Measurements from ENCODE around the gene USH1C.

The USH1C gene

DNA sequence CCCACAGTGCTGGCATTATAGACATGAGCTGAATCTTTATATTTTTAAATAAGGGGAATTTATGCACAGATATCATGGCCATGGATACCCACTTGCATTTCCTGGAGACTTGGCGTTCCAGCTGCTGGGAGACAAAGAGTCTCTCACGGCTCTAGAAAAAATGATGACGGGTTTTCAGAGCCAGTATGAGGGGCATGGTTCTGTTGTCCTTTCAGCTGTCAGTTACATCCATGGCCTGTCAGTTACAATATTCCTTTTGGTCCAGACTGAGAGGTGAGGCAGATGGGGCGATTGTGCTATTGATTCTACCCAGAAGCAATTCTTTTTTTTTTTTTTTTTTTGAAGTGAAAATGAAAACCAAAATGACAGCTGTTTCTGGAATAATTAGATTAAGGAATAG is 29.7 kb downstream of the USH1C start (continued):
- TF ChIP-seq, protein P1, sequence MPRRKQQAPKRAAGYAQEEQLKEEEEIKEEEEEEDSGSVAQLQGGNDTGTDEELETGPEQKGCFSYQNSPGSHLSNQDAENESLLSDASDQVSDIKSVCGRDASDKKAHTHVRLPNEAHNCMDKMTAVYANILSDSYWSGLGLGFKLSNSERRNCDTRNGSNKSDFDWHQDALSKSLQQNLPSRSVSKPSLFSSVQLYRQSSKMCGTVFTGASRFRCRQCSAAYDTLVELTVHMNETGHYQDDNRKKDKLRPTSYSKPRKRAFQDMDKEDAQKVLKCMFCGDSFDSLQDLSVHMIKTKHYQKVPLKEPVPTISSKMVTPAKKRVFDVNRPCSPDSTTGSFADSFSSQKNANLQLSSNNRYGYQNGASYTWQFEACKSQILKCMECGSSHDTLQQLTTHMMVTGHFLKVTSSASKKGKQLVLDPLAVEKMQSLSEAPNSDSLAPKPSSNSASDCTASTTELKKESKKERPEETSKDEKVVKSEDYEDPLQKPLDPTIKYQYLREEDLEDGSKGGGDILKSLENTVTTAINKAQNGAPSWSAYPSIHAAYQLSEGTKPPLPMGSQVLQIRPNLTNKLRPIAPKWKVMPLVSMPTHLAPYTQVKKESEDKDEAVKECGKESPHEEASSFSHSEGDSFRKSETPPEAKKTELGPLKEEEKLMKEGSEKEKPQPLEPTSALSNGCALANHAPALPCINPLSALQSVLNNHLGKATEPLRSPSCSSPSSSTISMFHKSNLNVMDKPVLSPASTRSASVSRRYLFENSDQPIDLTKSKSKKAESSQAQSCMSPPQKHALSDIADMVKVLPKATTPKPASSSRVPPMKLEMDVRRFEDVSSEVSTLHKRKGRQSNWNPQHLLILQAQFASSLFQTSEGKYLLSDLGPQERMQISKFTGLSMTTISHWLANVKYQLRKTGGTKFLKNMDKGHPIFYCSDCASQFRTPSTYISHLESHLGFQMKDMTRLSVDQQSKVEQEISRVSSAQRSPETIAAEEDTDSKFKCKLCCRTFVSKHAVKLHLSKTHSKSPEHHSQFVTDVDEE (CRISPR knock-in tag; IDR thresholded peaks at IDR 0.05) = no peak
- TF ChIP-seq BACH2 (CRISPR knock-in tag; IDR thresholded peaks at IDR 0.05; ENCODE audit: borderline replicate concordance) (no peak), ZFP3 (CRISPR knock-in tag; IDR thresholded peaks at IDR 0.05) (no peak)
- TF ChIP-seq, protein P2, sequence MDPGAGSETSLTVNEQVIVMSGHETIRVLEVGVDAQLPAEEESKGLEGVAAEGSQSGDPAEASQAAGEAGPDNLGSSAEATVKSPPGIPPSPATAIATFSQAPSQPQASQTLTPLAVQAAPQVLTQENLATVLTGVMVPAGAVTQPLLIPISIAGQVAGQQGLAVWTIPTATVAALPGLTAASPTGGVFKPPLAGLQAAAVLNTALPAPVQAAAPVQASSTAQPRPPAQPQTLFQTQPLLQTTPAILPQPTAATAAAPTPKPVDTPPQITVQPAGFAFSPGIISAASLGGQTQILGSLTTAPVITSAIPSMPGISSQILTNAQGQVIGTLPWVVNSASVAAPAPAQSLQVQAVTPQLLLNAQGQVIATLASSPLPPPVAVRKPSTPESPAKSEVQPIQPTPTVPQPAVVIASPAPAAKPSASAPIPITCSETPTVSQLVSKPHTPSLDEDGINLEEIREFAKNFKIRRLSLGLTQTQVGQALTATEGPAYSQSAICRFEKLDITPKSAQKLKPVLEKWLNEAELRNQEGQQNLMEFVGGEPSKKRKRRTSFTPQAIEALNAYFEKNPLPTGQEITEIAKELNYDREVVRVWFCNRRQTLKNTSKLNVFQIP (CRISPR knock-in tag; IDR thresholded peaks at IDR 0.05; ENCODE audit: borderline replicate concordance, low read depth) = no peak

GRCh38 chr11:17513853-17514252 is 30.4 kb downstream of the USH1C start:
- no peak; the same call in 2 of the 3 replicates for ATAC-seq
- TF ChIP-seq, protein P2 (CRISPR knock-in tag; IDR thresholded peaks at IDR 0.05; ENCODE audit: borderline replicate concordance, low read depth) = no peak
- no peak for TF ChIP-seq CSDC2 (CRISPR knock-in tag; IDR thresholded peaks at IDR 0.05)

- no peak for ATAC-seq
- TF ChIP-seq ZNF70 (CRISPR knock-in tag; IDR thresholded peaks at IDR 0.05) (no peak), TCF4 (CRISPR knock-in tag; IDR thresholded peaks at IDR 0.05; ENCODE audit: borderline replicate concordance) (no peak), ARNTL (CRISPR knock-in tag; IDR thresholded peaks at IDR 0.05; ENCODE audit: borderline replicate concordance, low read depth) (no peak), ISL1 (CRISPR knock-in tag; IDR thresholded peaks at IDR 0.05) (no peak), ESRRG (CRISPR knock-in tag; IDR thresholded peaks at IDR 0.05) (no peak)
Observed at GRCh38 chr11:17512101-17512500, 32.1 kb downstream of the USH1C start.

GRCh38 chr11:17511571-17511970 is 32.6 kb downstream of the USH1C start:
- no peak for ATAC-seq
- TF ChIP-seq ZFP3 (CRISPR knock-in tag; IDR thresholded peaks at IDR 0.05) = no peak
- TF ChIP-seq, protein P3, sequence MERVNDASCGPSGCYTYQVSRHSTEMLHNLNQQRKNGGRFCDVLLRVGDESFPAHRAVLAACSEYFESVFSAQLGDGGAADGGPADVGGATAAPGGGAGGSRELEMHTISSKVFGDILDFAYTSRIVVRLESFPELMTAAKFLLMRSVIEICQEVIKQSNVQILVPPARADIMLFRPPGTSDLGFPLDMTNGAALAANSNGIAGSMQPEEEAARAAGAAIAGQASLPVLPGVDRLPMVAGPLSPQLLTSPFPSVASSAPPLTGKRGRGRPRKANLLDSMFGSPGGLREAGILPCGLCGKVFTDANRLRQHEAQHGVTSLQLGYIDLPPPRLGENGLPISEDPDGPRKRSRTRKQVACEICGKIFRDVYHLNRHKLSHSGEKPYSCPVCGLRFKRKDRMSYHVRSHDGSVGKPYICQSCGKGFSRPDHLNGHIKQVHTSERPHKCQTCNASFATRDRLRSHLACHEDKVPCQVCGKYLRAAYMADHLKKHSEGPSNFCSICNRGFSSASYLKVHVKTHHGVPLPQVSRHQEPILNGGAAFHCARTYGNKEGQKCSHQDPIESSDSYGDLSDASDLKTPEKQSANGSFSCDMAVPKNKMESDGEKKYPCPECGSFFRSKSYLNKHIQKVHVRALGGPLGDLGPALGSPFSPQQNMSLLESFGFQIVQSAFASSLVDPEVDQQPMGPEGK (CRISPR knock-in tag; IDR thresholded peaks at IDR 0.05; ENCODE audit: borderline replicate concordance) = no peak
- no peak for TF ChIP-seq CREB5 (CRISPR knock-in tag; IDR thresholded peaks at IDR 0.05; ENCODE audit: low read depth)
- TF ChIP-seq, protein P2 (CRISPR knock-in tag; IDR thresholded peaks at IDR 0.05; ENCODE audit: borderline replicate concordance, low read depth) = no peak
- TF ChIP-seq GLIS3 (CRISPR knock-in tag; IDR thresholded peaks at IDR 0.05) = no peak
- TF ChIP-seq SNAI2 (CRISPR knock-in tag; IDR thresholded peaks at IDR 0.05) = no peak
- TF ChIP-seq OSR1 (CRISPR knock-in tag; IDR thresholded peaks at IDR 0.05) = no peak
- TF ChIP-seq, protein P1 (CRISPR knock-in tag; IDR thresholded peaks at IDR 0.05) = no peak
- no peak for TF ChIP-seq CSRNP3 (CRISPR knock-in tag; IDR thresholded peaks at IDR 0.05)
- TF ChIP-seq ZNF8 (CRISPR knock-in tag; IDR thresholded peaks at IDR 0.05) = no peak
- TF ChIP-seq RARB (CRISPR knock-in tag; IDR thresholded peaks at IDR 0.05) = no peak
- no peak for TF ChIP-seq BACH2 (CRISPR knock-in tag; IDR thresholded peaks at IDR 0.05; ENCODE audit: borderline replicate concordance)
- no peak for TF ChIP-seq ESRRG (CRISPR knock-in tag; IDR thresholded peaks at IDR 0.05)

All from SK-N-SH treated with all-trans-retinoic acid at 6 μM for 48 hours (cell line).